Activated CD8-positive, alpha-beta T cell treated with anti-CD3 and anti-CD28 coated beads for 36 hours (primary cell): ENCODE data around the gene SPIN1. TPM values are rescaled to one million over a fixed set of nuclear protein-coding genes. Genes with fewer than 3 reads are reported as not detected.
A peak's percentile ranks its signal among the peaks of the same experiment; 100 is the strongest.
"Not testable (repeated sequence)": the region's sequence is repeated elsewhere in the genome, so short reads cannot be mapped to it uniquely, and the experiment has no call there.

ENCODE experiments used
- ATAC-seq: fragments of 200-7000 bp; cut with Tn5 transposase; one replicate; pipeline ENCODE4 v1.10.0; 2021; ENCODE audit warnings: mild to moderate bottlenecking, moderate library complexity
- CTCF ChIA-PET: fragments of 350-600 bp; sonication (Branson Sonifier 250); formaldehyde crosslinking; loops from one replicate; lab custom pipeline; 2021; ENCODE audit warnings: antibody characterized with exemption; lab: Charles Lee
- POLR2A ChIA-PET: fragments of 350-600 bp; sonication (Branson Sonifier 250); formaldehyde crosslinking; loops from one replicate; lab custom pipeline; 2021; ENCODE audit warnings: antibody characterized with exemption; lab: Charles Lee
- DNase-seq: peaks from one replicate; pipeline ENCODE4 v3.0.0-alpha.2; 2020
- H3K27ac Mint-ChIP-seq: one replicate; pipeline ENCODE4 v1.8.0; 2021; ENCODE audit warnings: mild to moderate bottlenecking, mixed read lengths
- H3K27me3 Mint-ChIP-seq: one replicate; pipeline ENCODE4 v1.8.0; 2021; ENCODE audit warnings: mixed read lengths
- H3K36me3 Mint-ChIP-seq: one replicate; pipeline ENCODE4 v1.8.0; 2021; ENCODE audit warnings: low read depth, mixed read lengths
- H3K4me1 Mint-ChIP-seq: one replicate; pipeline ENCODE4 v1.8.0; 2021; ENCODE audit warnings: low read depth, mixed read lengths
- H3K4me3 Mint-ChIP-seq: one replicate; pipeline ENCODE4 v1.8.0; 2021; ENCODE audit warnings: mild to moderate bottlenecking, moderate library complexity, mixed read lengths
- H3K9me3 Mint-ChIP-seq: one replicate; pipeline ENCODE4 v1.8.0; 2021; ENCODE audit warnings: mixed read lengths
- CTCF ChIP-seq: fragments of 200-600 bp; IDR thresholded peaks from one replicate; pipeline ENCODE4 v1.8.0; 2022; ENCODE audit warnings: antibody characterized with exemption, mild to moderate bottlenecking
- intact Hi-C: fragments of 100-400 bp; cut with micrococcal nuclease; formaldehyde crosslinking; loops from one replicate; pipeline ENCODE4 v1.10.0; 2022
- total RNA-seq, 2 experiments: library from RNA; stranded (reverse); gene quantifications; one replicate each; pipeline ENCODE4 v1.2.3, GENCODE V29; 2021

SPIN1 gene
- total RNA-seq, 2 experiments from 2014 or later, result 31.2 to 32.0 TPM

- Mint-ChIP-seq H3K27ac (no peak overlapping the region), H3K9me3 (no peaks in the 10 kb centered on the region), H3K27me3 (peaks cover 1% of the 10 kb centered on the region), H3K4me3 (no peak overlapping the region), H3K4me1 (no peaks in the 10 kb centered on the region), H3K36me3 (no peaks in the 10 kb centered on the region)
- TF ChIP-seq CTCF, result no peak
- intact Hi-C loops, result no loop called here
- ATAC-seq (no peak), DNase-seq (no peak)
- CTCF ChIA-PET, result interaction anchor here (1.1 kb wide), 1 partner anchor 24 kb away, joined by 3 read pairs; no protein-coding TSS in a partner anchor
- POLR2A ChIA-PET, result interaction anchor here (0.9 kb wide), 1 partner anchor 20 kb away, joined by 3 read pairs; no protein-coding TSS in a partner anchor
These were observed 8.9 kb upstream of the SPIN1 start for GRCh38 chr9:88379352-88379751.

- ChIA-PET POLR2A (interaction anchor here (0.9 kb wide), 1 partner anchor 19 kb away, joined by 3 read pairs; no protein-coding TSS in a partner anchor), CTCF (interaction anchor here (1.1 kb wide), 1 partner anchor 25 kb away, joined by 3 read pairs; no protein-coding TSS in a partner anchor)
- no peak for TF ChIP-seq CTCF
- Mint-ChIP-seq H3K4me3 (no peak overlapping the region), H3K27ac (no peak overlapping the region), H3K27me3 (peaks cover 1% of the 10 kb centered on the region), H3K36me3 (no peaks in the 10 kb centered on the region), H3K4me1 (no peaks in the 10 kb centered on the region), H3K9me3 (no peaks in the 10 kb centered on the region)
- ATAC-seq (no peak), DNase-seq (no peak)
- intact Hi-C loops, result no loop called here
These were observed 8.1 kb upstream of the SPIN1 start for GRCh38 chr9:88380118-88380517.

- H3K9me3 Mint-ChIP-seq, H3K36me3 Mint-ChIP-seq, CTCF ChIA-PET, ATAC-seq, intact Hi-C loops, H3K4me3 Mint-ChIP-seq, H3K27me3 Mint-ChIP-seq, POLR2A ChIA-PET, DNase-seq, H3K27ac Mint-ChIP-seq, H3K4me1 Mint-ChIP-seq: not testable (repeated sequence)
These were observed 6.9 kb upstream of the SPIN1 start for GRCh38 chr9:88381322-88381721.

GRCh38 chr9:88383176-88383575 is 5.1 kb upstream of the SPIN1 start:
- Mint-ChIP-seq H3K4me1 (peaks cover 10% of the 10 kb centered on the region), H3K27ac (no peak overlapping the region), H3K4me3 (no peak overlapping the region), H3K9me3 (no peaks in the 10 kb centered on the region), H3K36me3 (no peaks in the 10 kb centered on the region), H3K27me3 (peaks cover 1% of the 10 kb centered on the region)
- ChIA-PET POLR2A (no interaction called here), CTCF (no interaction called here)
- DNase-seq, result no peak
- intact Hi-C loops, result no loop called here
- TF ChIP-seq CTCF, result no peak
- ATAC-seq, result no peak

- POLR2A ChIA-PET, H3K36me3 Mint-ChIP-seq, DNase-seq, H3K27me3 Mint-ChIP-seq, ATAC-seq, H3K9me3 Mint-ChIP-seq, H3K4me3 Mint-ChIP-seq, CTCF ChIA-PET, H3K27ac Mint-ChIP-seq: not testable (repeated sequence)
- intact Hi-C loops, result loop anchor here (5.0 kb wide), 2 partner anchors 74 to 214 kb away; no protein-coding TSS in a partner anchor
- H3K4me1 Mint-ChIP-seq, result peaks cover 21% of the 10 kb centered on the region
These were observed 2.1 kb upstream of the SPIN1 start for GRCh38 chr9:88386137-88386536.

GRCh38 chr9:88387036-88387551 is 1.1 kb upstream of the SPIN1 start:
- ChIA-PET POLR2A (interaction anchor here (0.5 kb wide), 1 partner anchor 18 kb away, joined by 3 read pairs; no protein-coding TSS in a partner anchor), CTCF (interaction anchor here (1.5 kb wide), 1 partner anchor 214 kb away, joined by 3 read pairs; no protein-coding TSS in a partner anchor)
- ATAC-seq (no peak), DNase-seq (peak; percentile 11)
- peak overlapping the region; percentile 81 for H3K4me3 Mint-ChIP-seq
- H3K27me3 Mint-ChIP-seq, result peaks cover 1% of the 10 kb centered on the region
- no peak for TF ChIP-seq CTCF
- no peak overlapping the region for H3K27ac Mint-ChIP-seq
- no peaks in the 10 kb centered on the region for H3K9me3 Mint-ChIP-seq
- H3K4me1 Mint-ChIP-seq, result peaks cover 28% of the 10 kb centered on the region
- peaks cover 3% of the 10 kb centered on the region for H3K36me3 Mint-ChIP-seq
- intact Hi-C loops, result loop anchor here (5.0 kb wide), 2 partner anchors 75 to 215 kb away; no protein-coding TSS in a partner anchor
